ENCODE results near the gene INF2.
A peak's percentile ranks its signal among the peaks of the same experiment; 100 is the strongest.

The INF2 gene

GRCh38 chr14:104706733-104707607 is 17.6 kb downstream of the INF2 start:
- DNase-seq, result no peak

DNA sequence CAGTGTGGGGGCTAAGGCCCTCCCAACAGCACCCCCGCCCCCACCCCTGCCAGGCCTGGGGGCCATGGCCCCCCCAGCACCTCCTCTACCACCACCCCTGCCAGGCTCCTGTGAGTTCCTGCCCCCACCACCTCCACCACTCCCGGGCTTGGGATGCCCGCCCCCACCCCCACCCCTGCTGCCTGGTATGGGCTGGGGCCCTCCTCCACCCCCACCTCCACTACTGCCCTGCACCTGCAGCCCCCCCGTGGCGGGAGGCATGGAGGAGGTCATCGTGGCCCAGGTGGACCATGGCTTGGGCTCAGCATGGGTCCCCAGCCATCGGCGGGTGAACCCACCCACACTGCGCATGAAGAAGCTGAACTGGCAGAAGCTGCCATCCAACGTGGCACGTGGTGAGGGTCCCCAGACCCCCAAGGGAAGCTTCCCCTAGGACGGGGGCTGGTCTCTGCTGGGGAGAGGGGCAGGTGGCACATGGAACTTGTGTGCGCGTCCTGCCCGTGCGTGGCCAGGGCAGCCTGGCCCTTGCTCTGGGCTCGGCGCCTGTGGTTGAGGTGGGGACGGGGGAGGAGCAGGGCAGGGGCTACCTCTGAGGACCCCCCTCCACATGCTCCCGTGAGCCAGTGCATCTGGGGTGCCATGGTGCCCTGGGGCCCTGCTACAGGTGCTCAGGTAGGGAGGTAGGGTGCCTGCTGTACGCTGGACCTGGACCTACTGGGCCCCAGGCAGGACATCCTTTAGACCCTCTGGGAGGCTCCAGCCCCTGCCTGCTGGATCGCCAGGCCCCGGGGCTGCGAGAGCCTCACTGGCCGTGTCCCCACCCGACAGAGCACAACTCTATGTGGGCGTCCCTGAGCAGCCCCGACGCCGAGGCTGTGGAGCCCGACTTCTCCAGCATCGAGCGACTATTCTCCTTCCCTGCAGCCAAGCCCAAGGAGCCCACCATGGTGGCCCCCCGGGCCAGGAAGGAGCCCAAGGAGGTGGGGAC is 18.5 kb downstream of the INF2 start:
- DNase-seq, result no peak

DNA sequence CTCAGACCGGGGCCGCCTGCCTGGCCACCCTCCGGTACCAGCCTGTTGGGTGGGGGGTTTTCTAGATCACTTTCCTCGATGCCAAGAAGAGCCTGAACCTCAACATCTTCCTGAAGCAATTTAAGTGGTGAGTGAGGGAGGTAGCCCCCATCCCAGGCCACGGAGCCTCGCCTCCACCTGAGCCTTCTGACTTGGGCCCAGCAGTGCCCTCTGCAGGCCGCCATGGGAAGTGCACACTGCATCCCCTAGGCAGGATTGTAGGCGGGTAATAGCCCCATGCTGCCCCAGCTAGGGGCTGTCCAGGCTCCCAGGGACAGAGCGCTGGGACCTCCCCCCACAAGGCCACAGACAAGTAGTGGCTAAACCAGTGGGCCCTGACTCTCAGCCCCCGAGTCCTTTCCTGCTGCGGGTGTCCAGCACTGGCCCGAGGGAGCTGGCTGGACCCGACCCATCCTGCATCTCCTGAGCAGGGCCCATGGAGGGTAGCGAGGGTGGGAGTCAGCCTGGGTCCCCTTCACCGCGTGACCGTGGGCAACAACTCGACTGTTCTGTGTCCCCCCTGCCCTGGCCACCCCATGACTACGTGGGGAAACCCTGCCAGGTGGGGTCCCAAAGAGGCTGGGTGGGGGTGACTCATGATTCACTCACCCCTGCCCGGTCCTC is 19.3 kb downstream of the INF2 start:
- peak; percentile 62 for DNase-seq

- no peak for DNase-seq
Observed at GRCh38 chr14:104709387-104710039, 20.1 kb downstream of the INF2 start.

GRCh38 chr14:104710071-104710735 is 20.8 kb downstream of the INF2 start:
- no peak for DNase-seq

GRCh38 chr14:104712881-104713734 is 23.7 kb downstream of the INF2 start:
- DNase-seq, result no peak

DNA sequence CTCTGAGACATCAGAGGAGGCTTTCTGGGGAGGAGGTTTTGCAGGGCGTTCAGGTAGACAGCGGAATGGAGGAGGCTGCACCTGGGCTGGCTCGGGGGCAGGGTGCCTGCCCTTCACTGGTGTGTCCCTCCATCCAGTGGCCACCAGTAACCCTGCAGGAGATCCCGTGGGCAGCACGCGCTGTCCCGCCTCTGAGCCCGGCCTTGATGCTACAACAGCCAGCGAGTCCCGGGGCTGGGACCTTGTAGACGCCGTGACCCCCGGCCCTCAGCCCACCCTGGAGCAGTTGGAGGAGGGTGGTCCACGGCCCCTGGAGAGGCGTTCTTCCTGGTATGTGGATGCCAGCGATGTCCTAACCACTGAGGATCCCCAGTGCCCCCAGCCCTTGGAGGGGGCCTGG is 24.6 kb downstream of the INF2 start:
- DNase-seq, result no peak

DNA sequence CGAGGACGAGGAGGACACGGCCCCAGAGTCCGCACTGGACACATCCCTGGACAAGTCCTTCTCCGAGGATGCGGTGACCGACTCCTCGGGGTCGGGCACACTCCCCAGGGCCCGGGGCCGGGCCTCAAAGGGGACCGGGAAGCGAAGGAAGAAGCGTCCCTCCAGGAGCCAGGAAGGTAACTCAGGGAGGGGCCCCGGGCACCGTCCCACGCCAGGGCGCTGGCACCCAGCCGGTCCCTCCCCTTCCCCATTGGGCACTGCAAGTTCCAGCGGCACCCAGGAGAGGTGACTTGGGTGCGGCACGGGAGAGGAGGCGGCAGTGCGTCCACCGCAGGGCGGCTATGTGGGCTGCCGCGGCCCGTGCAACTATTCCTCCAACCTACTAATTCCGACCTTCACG is 25.3 kb downstream of the INF2 start:
- no peak for DNase-seq

DNA sequence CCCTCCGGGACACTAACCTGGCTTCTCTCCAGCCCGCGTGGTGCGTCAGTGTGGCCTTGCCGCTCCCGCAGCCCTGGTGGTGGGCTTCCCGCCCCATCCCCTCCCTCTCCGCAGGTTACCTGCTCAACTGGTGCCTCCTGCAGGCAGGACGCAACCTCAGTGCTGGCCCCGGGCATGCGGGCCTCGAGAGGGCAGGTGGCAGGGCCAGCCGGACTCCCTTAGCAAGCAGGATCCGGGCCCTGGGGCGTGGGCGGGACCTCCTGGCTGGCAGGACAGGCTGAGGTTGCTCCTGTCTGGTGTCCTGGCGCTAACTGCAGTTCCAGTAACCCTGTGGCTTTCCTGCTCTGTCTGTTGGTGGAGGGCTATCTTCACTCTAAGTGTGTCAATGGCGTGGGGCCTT is 26.0 kb downstream of the INF2 start:
- DNase-seq, result no peak

- DNase-seq, result no peak
Observed at GRCh38 chr14:104715871-104716270, 26.5 kb downstream of the INF2 start.

GRCh38 chr14:104717137-104717536 is 27.7 kb downstream of the INF2 start:
- no peak for DNase-seq

GRCh38 chr14:104717646-104718045 is 28.2 kb downstream of the INF2 start:
- no peak for DNase-seq

DNA sequence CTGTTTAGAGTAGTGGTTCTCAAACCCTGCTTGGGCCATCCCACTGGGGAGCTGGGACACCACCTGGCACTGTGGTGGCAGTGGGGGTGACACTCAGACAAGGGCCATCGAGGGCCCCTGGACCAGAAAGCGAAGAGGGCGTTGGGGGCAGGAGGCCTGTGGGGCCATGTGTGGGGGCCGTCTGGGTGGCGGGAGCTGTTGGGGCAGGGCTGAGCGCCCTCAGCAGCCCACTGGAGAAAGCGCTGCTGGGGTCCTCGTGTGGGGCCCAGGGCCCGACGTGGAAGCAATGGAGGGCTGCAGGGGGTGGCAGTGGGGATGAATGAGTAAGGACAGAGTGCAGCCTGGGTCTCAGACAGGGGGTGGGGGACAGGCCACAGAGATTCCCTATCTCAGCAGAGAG is 28.7 kb downstream of the INF2 start:
- DNase-seq, result no peak

DNA sequence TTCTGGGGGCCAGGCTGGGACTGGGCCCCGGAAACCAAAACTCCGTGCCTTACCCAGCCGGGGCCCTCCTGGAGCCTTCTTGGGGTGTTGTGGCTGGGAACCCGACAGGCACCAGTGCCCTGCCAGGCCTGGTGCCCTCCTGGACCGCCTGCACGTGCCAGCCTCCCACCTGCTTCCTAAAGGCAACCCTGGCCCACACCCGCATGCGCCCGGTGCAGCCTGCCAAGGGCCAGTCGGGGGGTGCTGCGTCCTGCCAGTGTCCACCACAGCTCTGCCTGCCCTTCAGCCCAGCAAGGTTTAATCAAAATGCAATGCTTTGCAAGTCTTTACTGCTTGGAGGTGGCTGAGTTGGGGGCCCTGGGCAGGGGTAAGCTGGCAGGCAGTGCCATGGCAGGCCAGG is 29.5 kb downstream of the INF2 start:
- DNase-seq, result no peak

GRCh38 chr14:104719343-104719742 is 29.9 kb downstream of the INF2 start:
- no peak for DNase-seq

- no peak for DNase-seq
Observed at GRCh38 chr14:104721505-104722431, 32.4 kb downstream of the INF2 start.

DNA sequence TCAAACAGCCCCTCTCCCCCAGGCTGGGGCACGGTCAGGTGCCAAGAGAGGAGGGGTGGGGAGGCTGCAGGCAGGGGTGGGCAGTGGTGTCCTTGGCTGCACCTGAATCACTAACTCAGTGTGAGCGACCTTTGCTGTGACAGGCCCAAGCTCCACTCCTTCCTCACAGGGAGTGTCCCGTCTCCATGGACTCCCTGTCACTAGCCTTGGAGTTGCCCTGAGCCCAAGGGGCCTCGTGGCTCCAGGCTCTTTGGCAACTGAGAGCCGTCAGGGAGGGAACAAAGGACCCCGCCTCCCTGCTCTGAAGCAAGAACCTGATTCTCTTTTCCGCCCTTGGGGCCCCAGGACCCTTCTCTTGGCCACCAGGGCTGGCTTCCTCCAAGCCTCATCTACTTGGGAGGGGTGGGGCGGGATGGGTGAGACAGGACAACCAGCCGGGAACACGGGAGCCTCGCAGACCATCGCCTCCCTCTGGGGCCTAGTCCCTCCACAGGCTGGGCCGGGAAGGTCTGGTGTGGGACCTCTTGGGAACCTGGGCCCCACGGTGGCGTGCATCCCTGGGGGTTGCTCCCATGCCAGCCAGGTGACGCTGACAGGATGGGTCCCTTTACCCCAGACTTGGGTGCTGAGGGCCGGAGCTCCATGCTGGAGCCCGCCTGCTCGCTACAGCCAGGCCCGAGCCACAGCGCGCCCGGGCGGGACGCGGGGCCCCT is 33.7 kb downstream of the INF2 start:
- DNase-seq, result no peak

GRCh38 chr14:104723651-104724406 is 34.4 kb downstream of the INF2 start, which contains the start of gene ADSS1:
Gene ADSS1, plus strand, starts transcription at chr14:104724229. Its CDS starts 42 bp downstream, at chr14:104724271.
- DNase-seq, result peak; percentile 46

Measured in effector CD8-positive, alpha-beta T cell (primary cell).